HG02571 (cell line): ENCODE data around the gene TOMM40L.

ENCODE experiments used
- ATAC-seq: cut with Tn5 transposase; IDR thresholded peaks from one replicate; pipeline ENCODE4 v1.9.1; 2021; ENCODE audit warnings: mild to moderate bottlenecking, moderate library complexity; ENCODE audit not compliant: unreplicated experiment

The TOMM40L gene

GRCh38 chr1:161225534-161226319 lies at the start of gene TOMM40L:
Gene TOMM40L (plus strand): TSS chr1:161226060. CDS start chr1:161226490, 430 bp downstream.
- ATAC-seq: peak; percentile 92

GRCh38 chr1:161176468-161177111 lies 49.3 kb upstream of the TOMM40L start:
- ATAC-seq: no peak

DNA sequence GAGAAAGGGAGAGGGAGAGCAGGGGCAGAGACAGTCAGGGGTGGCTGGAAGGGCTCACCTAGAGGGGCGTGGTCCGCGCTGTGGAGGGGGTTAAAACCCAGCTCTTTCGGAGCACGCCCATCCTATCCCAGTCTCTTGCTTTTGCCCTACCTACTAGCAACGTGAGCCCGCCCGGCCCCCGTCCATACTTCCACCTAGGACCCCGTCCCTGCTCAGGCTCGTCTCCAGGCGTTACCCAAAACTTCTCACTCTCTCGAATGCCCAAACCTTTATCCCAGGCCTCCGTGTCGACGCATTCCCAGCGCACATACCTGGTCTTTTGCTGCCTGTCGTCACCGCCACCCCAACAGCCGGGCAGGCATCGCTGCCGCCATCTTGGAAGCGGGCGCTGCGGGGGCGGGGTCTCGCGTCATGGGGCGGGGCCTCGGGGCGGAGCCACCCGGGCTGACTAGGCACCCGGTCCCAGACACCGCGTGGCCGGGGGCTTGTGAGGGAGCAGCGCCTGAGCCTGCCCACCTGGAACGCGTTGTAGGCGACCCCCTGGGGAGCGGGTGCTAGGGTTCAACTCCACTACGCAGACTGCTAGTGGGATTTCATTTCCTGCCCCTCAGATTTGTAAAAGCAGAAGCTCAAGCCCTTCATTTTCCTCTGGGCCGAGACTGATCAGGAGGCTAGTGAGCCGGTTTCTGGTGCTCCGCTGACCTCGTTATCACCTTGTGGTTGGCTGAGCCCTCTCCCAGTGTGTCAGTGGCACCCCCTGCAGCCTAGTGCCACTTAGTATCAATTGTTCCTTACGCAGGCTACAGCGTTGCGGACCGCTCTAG lies 48.5 kb upstream of the TOMM40L start, which contains the start of gene B4GALT3:
Gene B4GALT3 (minus strand): TSS at position 396 of the 824 bp plus-strand sequence. CDS start 1,447 bp downstream, outside the sequence.
- ATAC-seq: peak; percentile 87

GRCh38 chr1:161177936-161178244 lies 48.0 kb upstream of the TOMM40L start:
- ATAC-seq: no peak

GRCh38 chr1:161179698-161180097 lies 46.2 kb upstream of the TOMM40L start:
- ATAC-seq: no peak

- no peak for ATAC-seq
Observed at GRCh38 chr1:161180639-161181038, 45.2 kb upstream of the TOMM40L start.

- no peak for ATAC-seq
Observed at GRCh38 chr1:161182214-161182613, 43.6 kb upstream of the TOMM40L start.

DNA sequence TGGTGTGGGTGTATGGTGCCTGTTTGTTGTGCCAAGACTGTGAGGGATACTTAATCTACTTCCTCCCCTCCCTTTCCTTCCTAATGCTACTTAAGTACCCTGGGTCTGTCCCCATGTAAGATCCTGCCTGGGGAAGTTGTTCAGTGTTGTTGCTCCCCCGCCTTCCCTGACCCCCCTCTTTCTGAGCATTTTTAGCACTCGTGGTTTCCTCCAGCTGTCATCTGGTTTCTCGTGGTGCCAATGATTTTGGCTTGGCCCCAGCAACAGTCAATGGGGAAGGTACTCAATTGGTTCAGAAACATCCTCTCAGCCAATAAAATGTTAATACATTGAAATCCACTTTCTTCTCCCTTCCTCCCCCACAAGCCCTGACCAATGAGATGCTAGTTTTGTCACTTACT lies 40.6 kb upstream of the TOMM40L start:
- peak; percentile 69 for ATAC-seq

DNA sequence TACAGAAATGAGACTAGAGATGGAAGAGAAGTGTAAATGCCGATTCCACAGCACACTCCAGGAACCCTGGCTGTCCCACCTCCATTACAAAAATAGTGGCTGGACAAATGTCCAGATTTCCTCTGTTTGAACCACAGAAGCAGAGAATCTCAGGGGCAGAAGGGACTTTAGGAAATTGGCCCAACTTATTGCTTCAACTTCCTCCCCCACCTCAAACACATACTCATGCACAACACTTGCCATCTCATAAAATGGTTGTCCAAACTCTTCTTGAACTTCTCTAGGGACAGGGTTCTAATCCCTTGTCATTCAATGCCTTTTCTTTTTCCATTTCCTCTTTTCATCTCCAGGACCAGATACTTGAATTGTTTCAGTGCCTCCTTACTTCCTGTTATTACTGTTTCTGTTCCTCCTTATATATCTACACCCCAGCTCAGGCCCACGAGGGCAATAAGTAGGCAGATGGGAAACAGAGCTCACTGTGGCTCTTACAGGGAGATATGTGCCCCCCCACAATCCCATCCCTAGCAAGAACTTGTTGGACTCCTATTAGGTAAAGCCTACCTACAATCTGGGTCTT lies 40.0 kb upstream of the TOMM40L start:
- peak; percentile 11 for ATAC-seq

GRCh38 chr1:161187311-161187710 lies 38.5 kb upstream of the TOMM40L start:
- ATAC-seq: no peak

DNA sequence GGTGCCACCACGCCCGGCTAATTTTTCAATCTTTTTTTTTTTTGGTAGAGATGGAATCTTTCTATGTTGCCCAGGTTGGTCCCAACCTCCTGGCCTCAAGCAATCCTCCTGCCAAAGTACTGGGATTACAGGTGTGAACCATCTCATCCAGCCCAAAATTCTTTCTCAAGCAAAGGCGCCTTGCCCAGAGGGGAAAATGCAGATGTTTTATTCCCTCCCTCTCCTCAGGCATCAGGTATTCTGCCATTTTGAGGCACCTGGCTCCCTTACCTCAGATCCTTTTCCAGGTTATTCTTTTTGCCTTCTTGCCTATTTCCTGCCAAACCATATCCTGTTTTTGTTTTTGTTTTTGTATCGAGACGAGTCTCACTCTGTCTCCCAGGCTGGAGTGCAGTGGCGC lies 37.5 kb upstream of the TOMM40L start:
- ATAC-seq: no peak

- no peak for ATAC-seq
Observed at GRCh38 chr1:161189036-161189435, 36.8 kb upstream of the TOMM40L start.

GRCh38 chr1:161190962-161191521 lies 34.8 kb upstream of the TOMM40L start:
- ATAC-seq: no peak

DNA sequence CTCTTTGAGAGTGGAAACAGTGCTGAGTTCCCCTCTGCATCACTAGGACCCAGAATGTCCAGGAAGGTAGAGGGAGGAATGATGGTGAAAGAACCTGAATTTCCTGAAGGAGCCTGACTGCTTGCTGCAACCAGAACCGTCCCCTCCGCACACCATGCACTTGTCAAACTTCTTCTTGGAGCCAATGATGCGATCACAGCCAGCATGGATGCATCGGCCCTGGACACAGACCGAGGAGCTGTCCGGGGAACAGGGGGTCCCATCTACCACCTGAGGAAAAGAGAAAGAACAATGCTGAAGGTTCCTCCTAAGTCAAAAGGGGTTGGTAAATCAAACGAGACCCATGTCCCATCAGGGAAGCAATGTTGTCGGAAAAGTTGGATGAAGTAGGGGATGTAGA lies 33.9 kb upstream of the TOMM40L start:
- no peak for ATAC-seq

DNA sequence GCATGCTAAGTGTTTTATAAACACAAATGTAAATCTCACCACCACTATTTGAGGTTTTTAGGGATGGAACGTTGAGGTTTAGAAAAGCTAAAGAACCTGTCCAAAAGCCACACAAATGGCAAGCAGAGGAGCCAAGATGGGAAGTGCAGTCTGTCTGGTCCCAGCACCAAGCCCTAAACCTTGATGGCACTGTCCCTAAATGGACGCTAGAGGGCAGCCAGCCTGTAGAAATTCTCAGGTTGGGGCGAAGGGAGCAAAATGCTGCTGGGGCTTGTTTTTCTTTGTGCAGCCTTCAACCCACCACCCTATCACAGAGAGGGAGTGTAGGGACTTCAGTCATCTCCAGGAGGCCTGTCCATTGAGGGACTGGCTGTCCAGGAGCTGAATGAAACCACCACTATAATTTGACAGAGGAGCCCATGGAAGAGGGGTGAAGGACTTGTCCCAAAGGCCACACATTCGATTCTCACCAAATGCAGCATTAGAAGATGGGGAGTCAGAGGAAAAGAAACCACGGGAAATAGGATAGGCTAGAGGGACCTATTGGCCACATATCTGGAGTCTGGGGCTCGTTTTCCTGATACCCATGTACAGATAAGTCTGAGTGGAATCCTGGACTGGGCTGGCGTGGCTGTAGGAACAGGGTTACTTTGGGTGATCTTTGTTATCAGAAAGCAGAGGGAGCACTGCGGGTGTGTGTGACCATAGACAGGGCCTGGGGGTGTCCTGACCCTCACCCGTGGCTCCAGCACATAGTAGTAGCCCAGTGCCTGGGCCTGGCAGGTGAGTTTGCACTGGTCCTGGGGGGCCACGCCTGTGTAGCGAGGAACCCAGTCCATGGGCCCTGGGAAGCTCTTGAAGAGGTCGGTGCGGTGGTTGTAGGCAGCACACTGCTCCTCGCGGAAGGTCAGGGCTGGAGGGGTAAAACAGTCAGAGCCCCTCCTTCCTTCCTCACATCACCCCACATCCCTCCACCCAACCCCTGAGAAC lies 33.1 kb upstream of the TOMM40L start:
- ATAC-seq: no peak

DNA sequence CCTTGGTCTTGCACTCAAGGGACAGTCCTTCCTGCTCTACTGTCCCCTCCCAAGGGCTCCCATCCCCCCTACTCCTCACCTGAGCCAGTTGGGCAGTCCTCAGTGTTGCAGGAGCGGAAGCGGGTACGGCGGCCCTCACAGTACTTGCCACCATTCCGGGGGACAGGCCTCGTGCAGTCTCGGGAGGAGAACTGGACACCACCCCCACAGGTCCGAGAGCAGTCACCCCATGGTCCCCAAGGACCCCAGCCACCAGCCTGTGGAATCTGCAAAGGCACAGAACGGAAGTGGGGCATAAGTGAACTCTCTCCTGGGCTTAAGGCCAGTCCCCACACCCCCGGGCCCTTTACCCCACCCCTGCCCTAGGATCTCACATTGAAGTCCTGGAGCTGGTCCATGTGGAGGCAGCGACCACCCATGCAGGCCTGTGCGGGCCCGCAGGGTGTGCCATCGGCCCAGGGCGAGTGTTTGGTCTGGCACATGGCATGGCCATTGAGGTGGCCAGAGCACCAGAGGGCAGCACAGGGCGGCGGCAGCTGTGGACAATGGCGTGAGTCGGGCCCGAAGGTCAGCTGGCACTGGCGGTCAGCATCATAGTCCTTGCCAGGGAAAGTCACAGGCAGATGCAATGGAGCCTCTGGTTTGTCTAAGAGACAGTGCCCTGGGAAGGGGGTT lies 32.2 kb upstream of the TOMM40L start:
- no peak for ATAC-seq

DNA sequence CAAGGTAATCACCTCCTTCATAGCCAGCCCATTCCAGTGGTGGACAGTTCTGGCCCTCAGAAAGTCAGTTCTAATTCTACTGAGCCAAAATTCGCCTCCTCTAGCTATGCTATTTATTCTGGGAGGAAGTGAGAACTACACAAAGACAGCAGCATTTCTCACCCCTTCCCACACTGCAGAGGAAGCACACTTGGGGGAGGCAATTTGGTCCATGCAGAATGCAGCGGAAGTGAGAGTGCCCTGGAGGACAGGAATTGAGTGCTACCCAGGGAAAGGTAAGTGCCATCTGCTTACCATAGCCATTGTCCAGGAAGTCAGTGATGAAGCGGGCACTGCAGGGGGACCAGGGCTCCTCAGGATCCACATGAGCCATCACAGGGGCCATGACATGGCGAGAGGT lies 30.7 kb upstream of the TOMM40L start:
- ATAC-seq: no peak

GRCh38 chr1:161196111-161196510 lies 29.7 kb upstream of the TOMM40L start:
- no peak for ATAC-seq
